Peyer's patch (tissue), 4 donors: Measurements from ENCODE around the gene ZNF500.

Source experiments
- CTCF ChIP-seq, 6 experiments: fragments of 450-650 bp in 4 of 6; fragments of 200-600 bp in 2 of 6; sonication (generic) in 1 of 6; IDR thresholded peaks; one replicate each; pipeline ENCODE4 v1.5.1; 2017 to 2019; ENCODE audit warnings: antibody characterized with exemption in 6 of 6, mild to moderate bottlenecking in 3 of 6, moderate library complexity in 1 of 6
- POLR2A ChIP-seq, 2 donors: fragments of 450-650 bp; IDR thresholded peaks; one replicate each; pipeline ENCODE4 v1.5.1; 2017; ENCODE audit warnings: antibody characterized with exemption in 2 of 2, mild to moderate bottlenecking in 2 of 2, moderate library complexity in 2 of 2

GRCh38 chr16:4769306-4769638 lies 2.3 kb upstream of the ZNF500 start:
- no peak for TF ChIP-seq CTCF (IDR thresholded peaks at IDR 0.05)
- TF ChIP-seq POLR2A (IDR thresholded peaks at IDR 0.05) = no peak
